Measurements from ENCODE around the gene MAGEC1. TPM values are rescaled to one million over a fixed set of nuclear protein-coding genes. Genes with fewer than 3 reads are reported as not detected.

MAGEC1 gene
- total and polyA plus RNA-seq, 2 of the 4 experiments (the other 2 are of a cell fraction): not detected

DNA sequence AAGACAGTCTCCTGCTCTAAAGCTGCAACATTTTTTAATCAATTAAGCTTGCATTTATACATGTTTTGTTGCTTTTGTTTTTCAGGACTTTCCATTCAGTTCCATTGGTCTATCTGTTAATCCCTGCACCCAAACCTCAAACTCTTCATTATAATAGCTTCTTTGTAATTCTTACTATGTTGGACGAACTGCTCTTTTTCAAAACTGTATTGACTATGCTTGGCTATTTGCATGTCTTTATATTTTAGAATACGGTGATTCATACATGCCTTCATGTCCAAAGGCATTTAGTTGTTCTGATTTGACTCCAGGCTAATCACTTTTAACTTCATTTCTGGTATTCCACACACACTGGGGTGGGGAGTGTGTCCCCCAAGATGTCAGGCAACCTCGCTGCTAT lies 14.1 kb downstream of the MAGEC1 start:
- H3K9me3 ChIP-seq (ENCODE audit: control insufficient read depth, insufficient read depth, low read length): no peaks in the 10 kb centered on the region
- CTCF ChIA-PET: no interaction called here
- no CpG with 5 or more reads among the region's 3 CpGs for WGBS, 2 experiments (ENCODE audit: extremely low coverage in 2 of 2, insufficient read length in 1 of 2)
- H3K23ac ChIP-seq (ENCODE audit: low read depth, low read length): no peak overlapping the region
- H2BK5ac ChIP-seq (ENCODE audit: low read depth, low read length, poor library complexity, severe bottlenecking): no peak overlapping the region
- ATAC-seq (ENCODE audit: low read depth) (no peak), DNase-seq (no peak)
- no peaks in the 10 kb centered on the region for H3K36me3 ChIP-seq (ENCODE audit: control insufficient read depth, insufficient read depth, low read length)
- H3K27ac ChIP-seq (ENCODE audit: insufficient read depth, low read length): no peak overlapping the region
- H3K4me3 ChIP-seq (ENCODE audit: insufficient read depth, low read depth, low read length): no peak overlapping the region
- no peak overlapping the region for H3K14ac ChIP-seq (replicated peaks; ENCODE audit: low read depth, low read length)
- TF ChIP-seq CEBPB (IDR thresholded peaks at IDR 0.05; ENCODE audit: low read depth, low read length) (no peak), MAZ (IDR thresholded peaks at IDR 0.05; ENCODE audit: borderline replicate concordance, low read depth, low read length) (no peak), RAD21 (IDR thresholded peaks at IDR 0.05; ENCODE audit: low read length) (no peak), POLR2A (IDR thresholded peaks at IDR 0.05; ENCODE audit: low read depth, low read length) (no peak), NFE2L2 (IDR thresholded peaks at IDR 0.05; ENCODE audit: low read depth, low read length) (no peak), FOS (IDR thresholded peaks at IDR 0.05; ENCODE audit: low read depth, low read length) (no peak), MXI1 (IDR thresholded peaks at IDR 0.05; ENCODE audit: borderline replicate concordance, low read depth, low read length) (no peak), RCOR1 (IDR thresholded peaks at IDR 0.05; ENCODE audit: insufficient replicate concordance, low read length) (no peak), BHLHE40 (IDR thresholded peaks at IDR 0.05; ENCODE audit: low read depth, low read length) (no peak), CTCF (conservative IDR thresholded peaks at IDR 0.05; ENCODE audit: low read depth, low read length) (no peak), CHD1 (IDR thresholded peaks at IDR 0.05; ENCODE audit: low read depth, low read length) (no peak), RFX5 (IDR thresholded peaks at IDR 0.05; ENCODE audit: low read depth, low read length) (no peak), MAFK (IDR thresholded peaks at IDR 0.05; ENCODE audit: low read depth, low read length) (no peak), SMC3 (IDR thresholded peaks at IDR 0.05; ENCODE audit: low read depth, low read length) (no peak)
- TF ChIP-seq, protein P1, sequence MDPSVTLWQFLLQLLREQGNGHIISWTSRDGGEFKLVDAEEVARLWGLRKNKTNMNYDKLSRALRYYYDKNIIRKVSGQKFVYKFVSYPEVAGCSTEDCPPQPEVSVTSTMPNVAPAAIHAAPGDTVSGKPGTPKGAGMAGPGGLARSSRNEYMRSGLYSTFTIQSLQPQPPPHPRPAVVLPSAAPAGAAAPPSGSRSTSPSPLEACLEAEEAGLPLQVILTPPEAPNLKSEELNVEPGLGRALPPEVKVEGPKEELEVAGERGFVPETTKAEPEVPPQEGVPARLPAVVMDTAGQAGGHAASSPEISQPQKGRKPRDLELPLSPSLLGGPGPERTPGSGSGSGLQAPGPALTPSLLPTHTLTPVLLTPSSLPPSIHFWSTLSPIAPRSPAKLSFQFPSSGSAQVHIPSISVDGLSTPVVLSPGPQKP (IDR thresholded peaks at IDR 0.05; ENCODE audit: borderline replicate concordance, low read depth, low read length): no peak
- TF ChIP-seq, protein P2, sequence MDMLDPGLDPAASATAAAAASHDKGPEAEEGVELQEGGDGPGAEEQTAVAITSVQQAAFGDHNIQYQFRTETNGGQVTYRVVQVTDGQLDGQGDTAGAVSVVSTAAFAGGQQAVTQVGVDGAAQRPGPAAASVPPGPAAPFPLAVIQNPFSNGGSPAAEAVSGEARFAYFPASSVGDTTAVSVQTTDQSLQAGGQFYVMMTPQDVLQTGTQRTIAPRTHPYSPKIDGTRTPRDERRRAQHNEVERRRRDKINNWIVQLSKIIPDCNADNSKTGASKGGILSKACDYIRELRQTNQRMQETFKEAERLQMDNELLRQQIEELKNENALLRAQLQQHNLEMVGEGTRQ (IDR thresholded peaks at IDR 0.05; ENCODE audit: low read depth, low read length): no peak
- H2BK20ac ChIP-seq (ENCODE audit: low read depth, low read length): no peak overlapping the region
- H3K56ac ChIP-seq (ENCODE audit: extremely low read depth, insufficient read depth, low read length): no peak overlapping the region
- no peaks in the 10 kb centered on the region for H3K4me1 ChIP-seq (ENCODE audit: control insufficient read depth, insufficient read depth, low read length)
- no peak overlapping the region for H3K9ac ChIP-seq (ENCODE audit: low read depth, low read length)
- no peak overlapping the region for H2AK5ac ChIP-seq (ENCODE audit: low read depth, low read length)
- no peak overlapping the region for H3K4me2 ChIP-seq (ENCODE audit: low read depth, low read length)
- H2AK9ac ChIP-seq (replicated peaks; ENCODE audit: low read depth, low read length, poor library complexity): no peak overlapping the region
- POLR2A ChIA-PET (ENCODE audit: unreplicated experiment): no interaction called here
- no peaks in the 10 kb centered on the region for H3K27me3 ChIP-seq (ENCODE audit: control insufficient read depth, insufficient read depth, low read length)
- intact Hi-C loops (cut with micrococcal nuclease): no loop called here
- in situ Hi-C loops (cut with MboI; ENCODE audit: low sequenced_read_pairs): no loop called here
- no peak overlapping the region for H4K91ac ChIP-seq (ENCODE audit: insufficient read depth, low read depth, low read length)
- no peak overlapping the region for H4K5ac ChIP-seq (ENCODE audit: low read depth, low read length)
- H2BK120ac ChIP-seq (ENCODE audit: low read depth, low read length): no peak overlapping the region
- dilution Hi-C loops (cut with HindIII; ENCODE audit: low sequenced_read_pairs, unreplicated experiment): no loop called here
- H3K79me1 ChIP-seq (ENCODE audit: low read depth in 1 of 2, low read length in 2 of 2): no peaks in the 10 kb centered on the region
- H3K4ac ChIP-seq (ENCODE audit: low read depth, low read length): no peak overlapping the region
- H4K8ac ChIP-seq (ENCODE audit: low read depth in 2 of 2, low read length in 2 of 2): no peak overlapping the region
- no peaks in the 10 kb centered on the region for H3K9me1 ChIP-seq (ENCODE audit: insufficient read depth, low read length)
- H4K20me1 ChIP-seq (ENCODE audit: insufficient read depth, low read length): no peaks in the 10 kb centered on the region
- no peak overlapping the region for H2AFZ ChIP-seq (replicated peaks; ENCODE audit: low read length, poor library complexity)
- BruUV-seq (replicated peaks): no TSS peak
- no peak overlapping the region for H3K18ac ChIP-seq (ENCODE audit: low read depth, low read length)
- no peak overlapping the region for H2BK15ac ChIP-seq (ENCODE audit: low read depth, low read length)

Data from IMR-90 (cell line).